Right renal pelvis (tissue), 4 donors: Measurements from ENCODE around the gene PAFAH1B1. TPM values are rescaled to one million over a fixed set of nuclear protein-coding genes. Genes with fewer than 3 reads are reported as not detected.

Experiments
- DNase-seq, 4 donors: peaks; one replicate each; pipeline ENCODE4 v3.0.0-alpha.2; 2013; ENCODE audit warnings: low read depth in 4 of 4, low spot score in 3 of 4, missing footprints in 1 of 4
- polyA plus RNA-seq, 4 donors: library from polyadenylated mRNA; unstranded; fragments of 120-200 nt; gene quantifications; one replicate each; pipeline ENCODE4 v1.2.1, GENCODE V29; 2013; ENCODE audit not compliant: insufficient read length in 4 of 4

Gene PAFAH1B1
- polyA plus RNA-seq, 4 donors, result 116 to 148 (median 138) TPM

DNA sequence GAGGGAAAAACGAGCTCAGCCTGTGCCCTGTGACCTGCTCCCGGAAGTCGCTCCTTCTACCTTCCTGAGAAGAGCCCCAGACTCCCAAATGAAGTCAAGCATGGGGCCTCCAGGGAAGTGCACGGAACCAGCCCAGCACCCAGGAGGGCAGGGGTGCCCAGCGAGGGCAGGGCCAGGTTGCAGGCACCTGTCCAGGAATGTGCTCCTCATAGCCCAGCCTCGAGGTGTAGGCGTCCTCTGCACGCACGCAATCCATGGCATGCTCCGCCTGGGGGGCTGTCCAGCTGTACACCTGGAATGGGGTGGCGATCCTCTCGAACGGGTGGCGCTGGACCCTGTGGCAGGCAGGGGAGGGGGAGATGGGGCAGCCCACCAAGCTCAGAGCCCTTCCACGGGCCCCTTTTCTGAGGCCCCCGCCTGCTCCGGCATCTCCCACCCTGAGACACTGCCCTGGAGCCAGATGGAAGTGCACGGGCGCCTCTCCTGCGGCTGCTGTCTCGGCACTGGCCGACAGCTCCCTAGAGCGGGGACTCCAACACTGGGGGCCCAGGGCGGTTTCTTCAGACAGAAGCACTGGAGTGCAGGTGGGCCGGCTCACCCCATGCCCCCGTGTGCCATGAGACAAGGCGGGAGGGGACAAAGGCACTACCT is 107.2 kb downstream of the PAFAH1B1 start:
- no peak for DNase-seq

DNA sequence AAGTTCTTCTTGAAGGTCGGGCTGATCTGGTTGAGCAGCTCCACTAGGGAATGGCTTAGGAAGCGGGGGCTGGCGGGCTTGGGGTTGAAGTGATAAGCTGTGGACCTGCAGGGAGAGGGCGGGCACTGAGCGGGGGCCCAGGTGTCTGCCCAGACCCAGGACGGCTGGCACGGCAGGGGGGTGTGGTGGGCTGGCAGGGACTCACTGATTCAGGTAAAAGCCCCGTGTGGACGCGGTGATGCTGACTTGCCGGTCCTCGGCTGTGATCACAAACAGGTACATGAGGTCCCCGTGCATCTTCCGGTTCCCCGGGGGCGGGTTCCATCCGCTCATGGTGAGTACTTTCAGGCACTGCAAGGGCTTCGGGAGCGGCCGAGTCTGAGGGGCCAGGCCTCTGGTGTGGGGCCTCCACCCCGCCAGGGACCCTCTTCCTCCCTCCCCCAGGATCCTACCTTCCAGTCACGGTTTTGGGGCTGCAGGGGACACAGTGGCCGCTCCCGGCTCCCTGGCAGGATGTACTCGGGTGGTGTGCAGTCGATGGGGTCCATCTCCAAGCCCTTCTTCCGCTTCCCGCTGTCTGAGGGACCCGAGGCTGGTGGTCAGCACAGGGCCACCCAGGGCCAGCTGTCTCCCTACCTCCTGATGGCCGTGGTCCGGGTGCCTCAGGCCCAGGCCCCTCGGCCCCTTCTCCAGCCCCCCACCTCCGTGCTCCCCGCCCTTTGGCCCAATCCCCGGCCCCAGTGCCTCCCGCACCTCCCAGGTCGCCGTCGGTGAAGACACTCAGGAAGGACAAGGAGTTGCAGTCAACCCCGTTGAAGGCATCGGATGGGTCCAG is 107.9 kb downstream of the PAFAH1B1 start:
- DNase-seq, result no peak

DNA sequence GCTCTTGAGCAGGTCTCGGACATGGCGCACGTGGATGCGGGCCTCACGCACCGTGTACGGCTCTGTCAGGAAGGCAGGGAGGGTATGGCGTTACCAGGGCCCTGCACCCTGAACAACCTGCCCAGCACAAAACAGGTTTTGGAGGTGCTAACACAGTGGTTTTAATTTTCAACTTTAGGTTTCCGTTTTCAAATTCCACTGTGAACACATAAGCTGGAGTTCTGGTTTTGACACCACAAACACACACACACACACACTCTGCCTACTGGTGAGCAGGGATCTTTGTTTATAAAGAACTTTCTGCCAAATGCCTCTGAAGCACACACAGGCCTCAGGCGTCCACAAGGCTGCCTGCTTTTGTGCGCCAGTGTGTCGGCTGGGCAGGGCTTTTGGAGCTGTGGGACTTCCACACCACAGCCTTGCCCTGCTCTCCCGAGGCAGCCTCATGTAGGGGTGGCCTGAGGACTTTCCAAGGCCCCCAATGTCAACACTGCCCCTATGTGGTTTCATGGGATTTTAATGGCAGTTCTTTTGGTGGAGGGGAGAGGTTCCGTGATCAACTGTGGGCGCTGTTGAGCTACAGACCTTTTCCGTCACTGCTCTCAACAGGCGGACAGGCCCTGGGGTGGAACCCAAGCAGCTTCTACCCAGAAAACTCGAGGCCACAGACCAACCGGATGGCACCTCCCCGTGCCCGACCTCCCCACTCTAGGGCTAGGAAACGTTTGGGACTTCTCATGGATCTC is 108.7 kb downstream of the PAFAH1B1 start:
- DNase-seq, result no peak

DNA sequence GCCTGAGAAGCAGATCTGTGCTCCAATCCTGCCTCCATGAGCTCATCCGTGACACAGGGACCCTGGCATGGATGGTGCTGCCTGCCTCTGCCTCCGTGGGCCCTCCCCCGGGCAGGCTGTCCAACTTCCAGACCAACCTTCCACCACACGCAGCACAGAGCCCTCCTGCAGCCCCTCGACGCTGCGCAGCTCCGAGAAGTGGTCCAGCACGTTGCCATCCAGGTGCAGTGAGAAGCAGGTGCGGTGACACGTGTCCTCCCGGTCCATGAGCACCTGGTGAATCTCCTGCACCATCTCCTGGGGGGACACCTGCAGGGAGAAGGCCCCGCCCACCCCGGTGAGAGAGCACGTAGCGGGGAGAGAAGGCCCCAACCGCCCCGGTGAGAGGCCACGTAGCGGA is 109.7 kb downstream of the PAFAH1B1 start:
- DNase-seq, result no peak

DNA sequence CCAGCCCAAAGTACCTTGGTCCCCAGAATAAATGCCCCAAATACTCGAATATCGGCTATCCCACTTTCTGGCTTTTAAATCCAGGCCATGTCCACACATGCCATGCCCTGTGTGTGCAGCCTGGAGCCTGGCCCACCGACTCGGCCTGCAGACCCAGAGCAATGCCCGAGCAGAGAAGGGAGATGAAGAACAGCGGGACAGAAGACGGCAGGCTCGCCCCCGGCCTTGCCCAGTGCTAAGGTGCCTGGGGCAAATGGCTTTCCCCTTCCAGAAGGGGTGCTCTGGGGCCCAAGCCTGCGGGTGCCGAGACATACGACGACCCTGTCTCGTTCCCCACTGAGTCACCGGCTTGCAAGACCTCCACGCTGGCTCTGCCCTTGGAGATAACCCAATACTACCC is 110.2 kb downstream of the PAFAH1B1 start:
- DNase-seq, result no peak

DNA sequence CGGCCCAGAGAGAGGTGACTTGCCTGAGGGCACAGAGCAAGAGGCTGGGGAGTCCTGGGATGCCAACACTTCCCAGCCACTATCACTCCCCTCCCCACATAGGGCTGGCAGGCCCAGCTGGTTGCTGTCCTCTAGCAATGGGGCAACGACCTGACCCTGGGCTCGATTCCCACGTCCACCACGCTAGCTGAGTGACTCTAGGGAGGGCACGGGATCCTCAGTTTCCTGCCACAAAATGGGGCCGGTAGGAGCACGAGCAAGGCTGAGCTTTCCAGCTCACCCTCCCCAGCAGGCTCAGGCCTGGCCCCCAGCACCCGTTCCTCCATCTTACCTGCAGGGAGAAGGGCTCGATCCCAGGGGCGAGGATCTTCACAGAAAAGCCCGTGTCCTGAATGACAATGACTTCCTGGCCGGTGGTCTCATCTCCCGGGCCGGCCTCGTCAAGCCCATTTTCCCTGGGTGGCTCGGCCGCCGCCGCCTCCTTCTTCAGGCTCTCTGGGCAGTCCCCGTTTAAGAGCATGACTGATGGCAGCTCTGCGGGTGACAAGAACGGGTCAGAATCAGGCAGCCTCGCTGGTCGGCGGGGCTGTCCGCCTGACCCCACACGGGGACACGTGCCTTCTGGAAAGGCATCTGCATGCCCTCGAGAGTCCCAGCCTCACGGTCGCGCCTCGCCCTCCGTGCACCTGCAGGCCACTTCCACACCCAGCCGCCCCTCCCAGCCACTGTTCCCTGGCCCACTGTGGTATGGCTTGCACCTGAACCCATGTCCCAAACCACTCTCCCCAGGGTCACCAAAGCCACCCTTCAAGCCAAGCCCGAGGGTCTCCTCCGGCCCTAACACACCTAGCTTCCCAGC is 110.8 kb downstream of the PAFAH1B1 start:
- DNase-seq, result no peak

DNA sequence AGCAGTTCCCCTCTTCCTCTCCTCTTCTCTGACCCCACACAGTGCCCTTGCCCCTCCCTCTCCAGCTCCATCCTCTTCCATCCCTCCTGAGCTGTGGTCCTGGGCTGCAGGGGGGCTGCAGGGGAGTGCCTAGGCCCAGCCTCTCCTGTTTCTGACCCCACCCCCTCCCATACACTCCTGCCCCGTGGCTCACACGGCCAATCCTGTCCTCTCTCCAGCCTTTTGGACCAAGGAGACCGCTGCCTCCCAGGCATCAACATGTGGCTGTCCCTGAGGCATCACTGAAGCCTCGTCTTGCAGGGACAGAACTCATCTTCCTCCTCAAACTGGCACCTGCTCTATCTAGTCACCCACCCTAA is 111.4 kb downstream of the PAFAH1B1 start:
- DNase-seq, result no peak

DNA sequence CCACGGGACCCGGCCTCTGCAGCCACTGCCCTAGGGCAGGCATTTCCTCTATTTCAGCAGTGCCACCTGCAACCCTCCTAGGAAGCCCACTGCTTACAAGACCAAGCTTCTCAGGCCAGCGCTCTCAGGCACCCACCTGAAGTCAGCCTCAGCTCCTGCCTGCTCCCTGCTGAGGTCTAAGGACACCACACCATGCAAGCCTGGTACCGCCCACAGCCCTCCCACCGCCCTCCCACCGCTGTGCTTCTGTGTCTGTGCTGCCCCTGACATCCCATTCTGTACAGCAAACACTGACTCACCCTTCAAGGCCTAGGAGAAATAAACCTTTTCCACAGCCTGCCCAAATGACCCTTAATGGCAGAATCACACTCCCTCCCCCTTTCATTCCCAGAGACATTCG is 111.8 kb downstream of the PAFAH1B1 start:
- DNase-seq, result no peak

DNA sequence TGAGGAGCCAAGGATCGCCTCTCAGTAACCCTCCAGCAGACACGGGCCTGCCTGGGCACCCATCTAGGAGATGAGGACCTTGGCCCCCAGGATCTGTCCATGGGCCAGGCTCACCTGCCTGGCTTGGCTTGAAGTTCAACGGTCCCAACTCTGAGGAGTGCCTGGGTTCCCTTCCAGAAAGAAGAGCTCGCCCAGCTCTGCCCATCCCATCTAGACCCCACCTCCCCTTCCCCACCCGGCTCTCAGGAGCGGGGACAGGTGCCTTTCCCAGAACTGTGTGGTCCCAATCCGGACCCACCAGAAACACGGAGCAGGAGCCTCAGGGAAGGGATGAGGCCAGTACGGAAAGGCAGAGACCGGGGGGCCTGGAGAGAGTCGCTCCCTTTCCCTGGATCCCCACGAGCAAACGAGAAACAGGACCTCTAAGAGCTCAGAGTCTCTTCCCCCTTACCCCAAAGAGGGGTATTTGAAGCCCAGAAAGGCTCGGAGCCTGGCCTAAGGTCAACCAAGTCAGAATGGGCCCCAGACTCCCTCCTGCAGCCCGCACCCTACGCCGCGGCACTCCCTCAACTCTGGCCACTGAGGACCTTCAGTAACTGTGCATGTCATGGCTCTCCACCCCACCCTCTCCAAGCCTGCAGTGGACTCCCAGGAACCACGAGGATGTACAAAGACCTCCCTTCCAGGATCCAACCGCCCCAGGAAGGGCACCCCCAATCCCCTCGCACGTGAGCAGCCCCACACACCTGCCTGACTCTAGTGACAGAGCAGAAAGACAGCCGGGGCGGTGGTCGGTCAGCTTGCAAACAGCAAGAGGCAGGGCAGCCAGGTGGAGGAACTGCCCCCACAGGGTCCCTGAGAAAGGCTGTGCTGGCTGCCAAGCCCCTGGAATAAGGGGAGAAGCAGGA is 112.7 kb downstream of the PAFAH1B1 start:
- no peak for DNase-seq

DNA sequence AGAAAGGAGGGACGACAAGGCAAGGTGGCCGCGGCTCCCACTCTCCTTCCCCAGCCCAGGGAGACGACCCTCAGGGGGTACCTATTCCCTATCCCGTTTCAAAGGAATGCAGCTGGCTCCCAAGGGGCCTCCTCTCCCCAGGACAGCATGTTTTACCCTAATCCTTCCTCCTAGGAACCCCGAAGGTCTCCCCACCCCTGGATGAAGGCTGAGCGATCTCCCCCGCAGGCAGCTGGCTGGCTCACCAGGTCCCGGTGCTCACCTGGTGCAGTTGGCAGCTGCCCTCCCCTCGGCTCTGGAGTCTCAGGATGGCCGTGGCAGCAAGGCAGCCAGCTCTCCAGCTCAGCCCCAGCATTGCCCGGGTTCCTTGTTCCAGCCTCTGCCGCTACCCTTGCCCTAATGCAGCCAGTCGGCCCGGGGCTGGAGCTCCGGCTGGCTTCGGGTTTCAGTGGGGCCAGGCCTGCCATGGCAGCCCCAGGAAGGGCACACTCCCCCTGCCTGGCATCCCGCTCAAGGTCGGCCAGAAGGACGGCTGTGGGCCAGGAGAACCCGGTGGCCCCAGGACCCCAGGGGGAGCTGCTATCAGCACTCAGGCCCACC is 113.6 kb downstream of the PAFAH1B1 start:
- DNase-seq, result no peak

DNA sequence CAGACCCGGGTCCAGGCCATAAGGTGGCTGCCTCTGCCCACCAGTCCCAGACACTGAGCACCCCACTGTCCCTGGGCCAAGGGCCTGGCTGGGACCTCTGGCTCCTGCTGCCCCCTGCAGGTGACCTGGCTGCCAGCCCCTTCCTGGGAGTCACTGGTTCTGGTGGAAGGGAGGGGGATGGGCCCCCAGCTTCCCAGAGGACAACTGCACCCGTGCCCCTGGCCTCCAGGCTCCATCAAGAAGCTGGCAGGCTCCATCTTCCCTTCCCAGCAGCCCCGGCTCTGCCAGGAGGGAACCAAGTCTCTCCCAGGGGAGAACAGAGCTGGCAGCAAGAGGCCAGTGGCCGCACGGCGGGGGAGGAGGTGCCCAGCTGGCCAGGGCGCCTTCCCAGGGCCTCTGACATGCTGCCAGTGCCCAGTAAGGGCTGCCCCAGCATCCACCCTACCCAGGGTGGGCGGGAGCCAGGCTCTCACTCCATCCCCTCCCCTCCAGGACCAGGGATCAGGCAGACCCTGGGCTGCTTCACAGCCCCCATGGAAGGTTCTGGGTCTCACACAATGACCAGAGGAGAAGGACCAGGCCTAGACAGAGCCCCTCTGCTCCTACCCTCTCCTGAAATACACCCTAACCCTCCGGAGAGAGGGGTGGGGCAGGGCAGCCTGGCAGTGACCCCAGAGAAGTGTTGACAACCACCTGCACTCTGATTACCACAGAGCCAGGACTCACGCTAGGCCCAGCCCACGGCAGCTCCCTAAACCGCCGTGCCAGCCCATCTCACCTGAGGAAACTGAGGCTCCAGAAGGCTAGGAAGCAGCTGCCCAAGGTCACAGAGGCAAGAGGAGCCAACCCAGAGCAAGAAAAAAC is 114.5 kb downstream of the PAFAH1B1 start:
- no peak for DNase-seq

DNA sequence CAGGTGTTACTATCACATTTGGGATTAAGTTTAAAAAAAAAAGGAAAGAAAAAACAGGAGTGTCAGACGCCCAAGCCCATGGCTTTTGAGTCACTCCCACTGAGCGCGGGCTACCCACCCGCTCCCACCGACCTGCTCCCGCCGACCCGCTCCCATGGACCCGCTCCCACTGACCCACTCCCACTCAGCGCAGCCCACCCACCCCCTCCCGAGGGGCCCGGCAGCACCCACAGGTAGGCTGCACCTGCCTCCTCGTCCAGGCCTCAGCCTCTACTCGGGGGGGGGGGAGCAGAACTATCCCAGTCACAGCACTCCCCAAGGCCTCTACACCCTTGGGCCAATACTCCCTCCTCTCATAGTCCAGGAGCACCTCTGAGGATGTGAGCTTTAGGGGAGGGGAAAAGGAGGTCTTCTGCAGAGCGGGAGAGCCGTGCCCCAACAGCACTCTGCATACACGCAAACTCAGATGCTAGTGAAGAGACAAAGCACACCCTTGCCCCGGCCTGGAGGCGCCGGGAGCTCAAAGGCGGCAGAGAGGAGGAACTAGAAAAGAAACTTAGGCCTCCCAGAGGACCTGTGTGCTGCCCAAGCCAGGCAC is 115.2 kb downstream of the PAFAH1B1 start:
- no peak for DNase-seq

DNA sequence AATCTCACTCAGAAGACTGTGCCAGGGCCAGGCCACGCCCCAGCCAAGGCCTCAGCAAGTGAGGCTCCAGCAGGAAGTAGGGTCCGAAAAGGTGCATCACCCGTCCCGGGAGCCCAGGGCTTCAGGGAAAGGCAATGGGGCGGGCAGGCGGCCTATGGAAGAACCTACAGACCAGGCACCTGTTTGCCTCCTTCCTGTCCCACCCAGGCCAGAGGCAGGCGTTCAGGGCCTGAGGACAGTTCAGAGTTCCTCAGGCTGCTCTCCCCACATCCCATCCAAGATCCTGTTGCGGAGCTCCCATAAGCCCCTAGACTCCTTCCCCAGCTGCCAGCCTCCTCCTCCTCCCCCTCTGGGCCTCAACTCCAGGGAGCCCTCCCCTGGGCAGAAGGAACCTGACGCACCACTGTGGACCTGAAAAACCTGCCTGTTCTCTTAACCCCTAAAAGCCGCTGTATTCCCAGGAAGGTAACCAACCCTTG is 115.8 kb downstream of the PAFAH1B1 start:
- DNase-seq, result no peak

DNA sequence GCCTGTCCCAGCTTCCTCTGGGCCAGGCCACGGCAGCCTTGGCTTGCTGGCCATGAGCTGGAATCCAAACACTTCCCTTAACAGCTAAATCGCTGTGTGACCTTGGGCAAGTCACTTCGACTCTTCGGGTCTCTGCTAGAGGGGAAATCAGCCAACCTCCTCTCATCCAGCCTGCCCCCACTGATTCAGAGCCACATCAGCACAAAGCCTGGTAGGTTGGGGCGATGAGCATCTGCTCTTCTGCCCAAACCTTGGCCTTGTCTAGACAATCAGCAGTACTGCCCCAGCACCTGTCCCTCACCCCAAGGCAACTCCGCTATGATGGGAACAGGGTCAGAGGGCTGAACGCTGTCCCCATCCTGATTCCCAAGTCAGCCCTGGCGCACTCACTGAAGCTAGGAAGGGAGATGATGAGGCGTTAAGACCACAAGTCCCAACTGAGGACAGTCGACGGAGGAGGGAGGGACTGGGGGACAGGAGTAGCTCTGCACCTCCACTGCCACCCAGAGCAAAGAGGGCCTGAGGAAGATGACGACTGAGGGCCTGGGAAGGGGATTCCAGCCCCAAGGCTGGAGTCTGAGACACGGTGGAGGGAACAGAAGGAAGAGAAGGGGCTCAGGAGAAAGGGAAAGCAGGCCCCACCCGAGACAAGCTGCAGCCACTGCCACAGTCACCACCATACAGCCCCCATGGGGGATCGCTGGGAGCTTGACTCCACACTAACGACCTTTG is 116.8 kb downstream of the PAFAH1B1 start:
- no peak for DNase-seq

DNA sequence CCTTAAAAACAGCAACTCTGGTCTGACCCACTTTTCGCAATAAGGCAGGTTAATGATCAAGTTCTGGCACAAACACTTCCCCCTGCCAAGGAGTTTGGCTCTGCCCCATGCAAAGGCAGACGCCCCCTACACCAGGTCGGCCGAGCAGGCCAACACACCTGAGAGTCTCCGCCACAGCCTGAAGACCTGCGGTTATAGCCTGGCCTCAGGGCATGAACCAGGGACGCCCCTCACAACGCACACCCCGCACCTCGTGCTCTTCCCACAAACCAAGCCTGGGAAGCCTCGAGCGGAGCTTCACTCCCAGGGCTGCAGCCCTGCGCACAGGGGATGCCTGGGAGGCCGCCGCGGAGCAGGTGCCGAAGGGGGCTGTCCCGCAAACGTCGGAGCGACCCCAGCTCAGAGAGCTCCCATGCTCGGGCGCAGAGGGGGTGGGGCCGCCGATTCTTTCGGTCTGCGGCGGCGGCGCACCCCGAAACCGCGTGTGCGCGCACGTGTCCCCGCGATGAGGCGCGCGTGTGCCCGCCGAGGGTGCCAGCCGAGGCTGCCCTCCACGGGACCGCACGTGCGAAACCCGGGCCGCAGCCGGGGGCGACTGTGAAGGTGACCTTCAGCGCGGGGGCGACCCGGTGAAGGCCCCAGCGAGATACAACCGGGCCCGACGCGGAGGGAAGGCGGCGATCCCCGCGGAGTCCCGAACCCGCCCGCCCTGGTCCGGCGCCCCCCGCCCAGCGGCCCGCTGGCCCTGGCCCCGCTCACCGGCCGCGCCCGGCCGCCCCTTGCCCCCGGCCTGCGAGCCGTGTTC is 117.6 kb downstream of the PAFAH1B1 start:
- DNase-seq, result no peak

DNA sequence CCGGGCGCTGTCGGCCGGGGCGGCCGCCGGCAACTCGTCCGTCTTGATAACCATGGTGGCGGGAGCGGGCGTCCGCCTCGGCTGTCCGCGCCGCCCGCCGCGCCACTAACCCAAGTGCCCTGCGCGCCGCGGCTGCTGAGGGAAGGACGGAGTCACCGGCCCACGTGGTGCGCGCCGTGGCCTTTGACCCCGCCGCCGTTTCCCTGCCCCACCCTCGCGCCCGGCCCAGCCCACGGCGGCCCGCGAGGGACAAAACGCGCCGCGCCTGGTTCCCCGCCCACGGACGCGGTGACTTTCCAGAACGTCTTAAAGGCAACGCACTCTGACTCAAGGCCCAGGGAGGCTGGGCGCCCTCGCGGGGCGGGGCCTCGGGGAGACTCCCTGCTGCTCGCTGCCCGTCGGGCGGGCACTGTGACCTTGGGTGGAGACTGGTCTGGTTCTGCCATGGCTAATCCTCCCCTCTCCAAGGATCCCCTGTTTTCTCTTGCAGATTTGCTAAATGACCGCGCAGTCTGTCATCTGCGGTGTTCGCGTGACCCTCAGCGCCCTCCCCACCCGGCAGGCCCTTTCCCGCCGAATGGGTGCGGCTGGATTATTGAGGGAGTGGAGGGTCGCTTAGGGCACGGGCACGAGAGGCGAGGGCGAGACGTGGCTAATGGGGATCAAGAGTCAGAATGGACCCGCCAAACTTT is 118.3 kb downstream of the PAFAH1B1 start, which contains the start of gene CLUH:
Gene CLUH, minus strand, starts transcription at position 157 of the 692 bp plus-strand sequence. Its CDS starts 103 bp downstream, at position 54.
- DNase-seq, result peak; percentile 92 to 94 (median 94)
